DOHH2 (cell line): ENCODE measurements around the gene COL19A1.

Source experiments
- H3F3A ChIP-seq: fragments of 200-600 bp; sonication (generic), shearing (Covaris generic); 2 replicates; pipeline ENCODE4 v1.6.0; 2016; ENCODE audit warnings: antibody characterized with exemption, mild to moderate bottlenecking; ENCODE audit not compliant: control insufficient read depth, insufficient read depth
- H3K27ac ChIP-seq: fragments of 200-600 bp; sonication (generic); 2 replicates; pipeline ENCODE4 v1.5.1; 2014; ENCODE audit warnings: low read depth, mild to moderate bottlenecking, low read length, moderate library complexity
- H3K27me3 ChIP-seq: fragments of 200-600 bp; sonication (generic); 2 replicates; pipeline ENCODE4 v1.6.1; 2014; ENCODE audit warnings: mild to moderate bottlenecking, low read length, mixed read lengths; ENCODE audit not compliant: control insufficient read depth
- H3K36me3 ChIP-seq: fragments of 200-600 bp; sonication (generic); 2 replicates; pipeline ENCODE4 v1.6.1; 2014; ENCODE audit warnings: mild to moderate bottlenecking, low read length, moderate library complexity, mixed read lengths; ENCODE audit not compliant: control insufficient read depth
- H3K4me1 ChIP-seq: fragments of 200-600 bp; sonication (generic); 2 replicates; pipeline ENCODE4 v1.6.1; 2014; ENCODE audit warnings: mild to moderate bottlenecking, low read length, mixed read lengths; ENCODE audit not compliant: control insufficient read depth
- H3K4me2 ChIP-seq: fragments of 200-600 bp; sonication (generic); 2 replicates; pipeline ENCODE4 v1.6.0; 2014; ENCODE audit warnings: mild to moderate bottlenecking, low read length, moderate library complexity
- H3K4me3 ChIP-seq: fragments of 200-600 bp; sonication (generic); 2 replicates; pipeline ENCODE4 v1.5.1; 2014; ENCODE audit warnings: mild to moderate bottlenecking, low read length, mixed read lengths
- H3K79me2 ChIP-seq: fragments of 200-600 bp; sonication (generic); 2 replicates; pipeline ENCODE4 v1.6.1; 2014; ENCODE audit warnings: mild to moderate bottlenecking, low read length, mixed read lengths; ENCODE audit not compliant: control insufficient read depth
- H3K9me2 ChIP-seq: fragments of 200-600 bp; sonication (generic); replicated peaks from 2 replicates; pipeline ENCODE4 v1.6.1; 2014; ENCODE audit warnings: mild to moderate bottlenecking, low read length, mixed read lengths; ENCODE audit not compliant: control insufficient read depth
- H3K9me3 ChIP-seq: fragments of 200-600 bp; sonication (generic); 2 replicates; pipeline ENCODE4 v1.6.1; 2014; ENCODE audit warnings: antibody characterized with exemption, low read length, mixed read lengths; ENCODE audit not compliant: control insufficient read depth, insufficient read depth
- H4K20me1 ChIP-seq: fragments of 200-600 bp; sonication (generic); 2 replicates; pipeline ENCODE4 v1.6.0; 2014; ENCODE audit warnings: low read depth, mild to moderate bottlenecking, antibody characterized with exemption, low read length, moderate library complexity; ENCODE audit not compliant: control insufficient read depth, insufficient read depth
- EZH2phosphoT487 ChIP-seq: fragments of 200-600 bp; sonication (generic); IDR thresholded peaks from 2 replicates; pipeline ENCODE4 v1.6.1; 2017; ENCODE audit warnings: borderline replicate concordance, mild to moderate bottlenecking, antibody characterized with exemption, low read length, moderate library complexity, mixed read lengths
- TF ChIP-seq, protein P1 (sequence below): fragments of 200-600 bp; sonication (generic); IDR thresholded peaks from one replicate; pipeline ENCODE4 v1.5.1; 2014; ENCODE audit warnings: antibody characterized with exemption, mild to moderate bottlenecking, low read depth, low read length; ENCODE audit not compliant: poor library complexity, severe bottlenecking

Gene COL19A1

DNA sequence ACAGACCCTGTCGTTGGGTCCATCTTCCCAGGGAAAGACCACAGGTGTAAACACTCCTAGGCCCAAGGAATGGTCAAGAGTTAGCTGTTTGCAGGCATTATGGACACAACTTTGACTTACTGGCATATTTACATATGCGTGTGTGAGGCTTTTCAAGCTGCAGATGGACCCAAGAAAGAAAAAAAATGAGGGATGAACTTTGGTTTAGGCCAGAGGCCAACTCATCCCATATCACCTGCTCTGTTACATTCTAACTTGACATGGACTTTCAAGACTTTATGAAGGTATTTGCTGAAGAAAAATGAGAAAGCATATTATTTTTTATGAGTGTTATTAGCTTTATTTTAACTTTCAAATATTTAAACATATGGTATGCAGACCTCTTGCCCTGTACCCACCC is 6.9 kb downstream of the COL19A1 start:
- H3K36me3 ChIP-seq: no peaks in the 10 kb centered on the region

DNA sequence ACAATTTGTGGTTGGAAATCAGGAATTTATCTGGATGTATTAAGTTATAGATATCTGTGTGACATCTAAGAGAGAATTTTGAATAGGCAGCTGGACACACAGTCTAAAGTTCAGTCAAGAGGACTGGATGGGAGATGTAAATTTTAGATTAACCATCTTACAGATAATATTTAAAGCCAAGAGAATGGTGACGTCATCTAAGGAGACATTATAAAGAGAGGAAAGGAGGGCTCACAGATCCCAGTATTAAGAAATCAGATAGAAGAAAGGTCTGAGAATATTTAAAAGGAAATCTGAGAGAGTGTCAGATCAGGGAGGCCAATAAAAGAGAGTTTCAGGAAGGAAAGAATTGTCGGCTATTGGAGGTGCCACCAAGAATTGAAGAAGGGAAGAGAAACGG is 9.4 kb downstream of the COL19A1 start:
- H3K36me3 ChIP-seq: no peaks in the 10 kb centered on the region
- no peaks in the 10 kb centered on the region for H3K9me2 ChIP-seq
- no peak overlapping the region for H3K27ac ChIP-seq
- H3F3A ChIP-seq: peaks cover under 1% of the 10 kb centered on the region; the same call in 1 of the 2 replicates
- H3K9me3 ChIP-seq: no peaks in the 10 kb centered on the region
- H3K4me1 ChIP-seq: peaks cover 22% of the 10 kb centered on the region
- H4K20me1 ChIP-seq: no peaks in the 10 kb centered on the region
- H3K4me2 ChIP-seq: no peak overlapping the region
- TF ChIP-seq EZH2phosphoT487: no peak
- no peaks in the 10 kb centered on the region for H3K27me3 ChIP-seq
- H3K4me3 ChIP-seq: no peak overlapping the region
- H3K79me2 ChIP-seq: no peaks in the 10 kb centered on the region

More for the DNA sequence above, 6.9 kb downstream of the COL19A1 start:
- Histone ChIP-seq H3K4me2 (no peak overlapping the region), H3K9me3 (no peaks in the 10 kb centered on the region), H3F3A (no peaks in the 10 kb centered on the region), H3K9me2 (no peaks in the 10 kb centered on the region), H3K27ac (no peak overlapping the region), H4K20me1 (no peaks in the 10 kb centered on the region), H3K79me2 (no peaks in the 10 kb centered on the region), H3K27me3 (peaks cover 11% of the 10 kb centered on the region), H3K4me1 (peaks cover 4% of the 10 kb centered on the region), H3K4me3 (no peak overlapping the region)
- TF ChIP-seq, protein P1, sequence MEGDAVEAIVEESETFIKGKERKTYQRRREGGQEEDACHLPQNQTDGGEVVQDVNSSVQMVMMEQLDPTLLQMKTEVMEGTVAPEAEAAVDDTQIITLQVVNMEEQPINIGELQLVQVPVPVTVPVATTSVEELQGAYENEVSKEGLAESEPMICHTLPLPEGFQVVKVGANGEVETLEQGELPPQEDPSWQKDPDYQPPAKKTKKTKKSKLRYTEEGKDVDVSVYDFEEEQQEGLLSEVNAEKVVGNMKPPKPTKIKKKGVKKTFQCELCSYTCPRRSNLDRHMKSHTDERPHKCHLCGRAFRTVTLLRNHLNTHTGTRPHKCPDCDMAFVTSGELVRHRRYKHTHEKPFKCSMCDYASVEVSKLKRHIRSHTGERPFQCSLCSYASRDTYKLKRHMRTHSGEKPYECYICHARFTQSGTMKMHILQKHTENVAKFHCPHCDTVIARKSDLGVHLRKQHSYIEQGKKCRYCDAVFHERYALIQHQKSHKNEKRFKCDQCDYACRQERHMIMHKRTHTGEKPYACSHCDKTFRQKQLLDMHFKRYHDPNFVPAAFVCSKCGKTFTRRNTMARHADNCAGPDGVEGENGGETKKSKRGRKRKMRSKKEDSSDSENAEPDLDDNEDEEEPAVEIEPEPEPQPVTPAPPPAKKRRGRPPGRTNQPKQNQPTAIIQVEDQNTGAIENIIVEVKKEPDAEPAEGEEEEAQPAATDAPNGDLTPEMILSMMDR: no peak
- no peak for TF ChIP-seq EZH2phosphoT487

DNA sequence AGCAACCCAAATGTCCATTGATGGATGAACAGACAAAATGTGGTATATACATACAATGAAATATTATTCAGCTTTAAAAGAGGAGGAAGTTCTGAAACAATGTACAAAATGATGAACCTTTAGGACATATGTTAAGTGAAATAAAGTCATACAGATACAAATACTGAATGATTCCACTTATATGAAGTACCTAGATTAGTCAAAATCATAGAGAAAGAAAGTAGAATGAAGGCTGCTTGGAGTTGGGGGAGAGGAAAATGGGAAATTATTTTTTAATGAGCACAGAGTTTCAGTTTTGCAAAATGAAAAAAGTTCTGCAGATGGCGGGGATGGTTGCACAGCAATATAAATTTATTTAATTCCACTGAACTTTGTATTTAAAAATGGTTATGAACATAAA is 12.4 kb downstream of the COL19A1 start:
- TF ChIP-seq, protein P1: no peak
- TF ChIP-seq EZH2phosphoT487: no peak
- H3K4me2 ChIP-seq: no peak overlapping the region
- peaks cover 16% of the 10 kb centered on the region for H3F3A ChIP-seq
- H3K4me3 ChIP-seq: no peak overlapping the region
- H3K9me3 ChIP-seq: no peaks in the 10 kb centered on the region
- H3K27ac ChIP-seq: no peak overlapping the region
- no peaks in the 10 kb centered on the region for H3K9me2 ChIP-seq
- H3K79me2 ChIP-seq: no peaks in the 10 kb centered on the region
- no peaks in the 10 kb centered on the region for H3K27me3 ChIP-seq
- no peaks in the 10 kb centered on the region for H4K20me1 ChIP-seq
- no peaks in the 10 kb centered on the region for H3K36me3 ChIP-seq
- peaks cover 51% of the 10 kb centered on the region for H3K4me1 ChIP-seq

DNA sequence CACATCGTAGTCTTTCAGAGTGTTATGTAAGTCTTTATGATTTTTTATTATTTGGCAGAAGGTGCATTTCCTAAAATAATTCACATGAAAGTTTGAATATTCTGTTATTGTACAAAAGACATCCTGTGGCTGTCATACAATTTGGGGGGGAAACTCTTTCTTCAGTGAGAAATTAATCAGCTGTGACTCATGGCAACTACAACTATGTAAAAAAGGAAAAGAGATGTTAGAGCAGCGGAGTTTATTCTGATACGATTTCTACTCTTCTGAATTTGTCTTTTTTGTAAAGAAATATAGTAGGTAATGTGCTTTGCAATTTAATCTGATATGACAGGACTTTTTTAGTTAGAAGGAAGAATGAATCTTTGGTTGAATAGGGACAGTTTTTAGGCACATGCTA is 14.2 kb downstream of the COL19A1 start:
- peaks cover 55% of the 10 kb centered on the region for H3K4me1 ChIP-seq
- peak overlapping the region; percentile 59 for H3K4me3 ChIP-seq
- H3F3A ChIP-seq: peaks cover 16% of the 10 kb centered on the region
- H3K27ac ChIP-seq: peak overlapping the region; percentile 94
- H3K36me3 ChIP-seq: no peaks in the 10 kb centered on the region
- H3K79me2 ChIP-seq: no peaks in the 10 kb centered on the region
- H3K4me2 ChIP-seq: peak overlapping the region; percentile 95
- no peak for TF ChIP-seq EZH2phosphoT487
- TF ChIP-seq, protein P1: no peak
- H3K9me3 ChIP-seq: no peaks in the 10 kb centered on the region
- H4K20me1 ChIP-seq: no peaks in the 10 kb centered on the region
- H3K27me3 ChIP-seq: no peaks in the 10 kb centered on the region
- no peaks in the 10 kb centered on the region for H3K9me2 ChIP-seq
